IPS-NIHi7 (cell line): ENCODE measurements around the gene PTPRH.
"Not testable (repeated sequence)": the region's sequence is repeated elsewhere in the genome, so short reads cannot be mapped to it uniquely, and the experiment has no call there.

Experiments
- DNase-seq: peaks from one replicate; pipeline ENCODE4 v3.0.0; 2012; ENCODE audit warnings: mixed read lengths; ENCODE audit errors: extremely low spot score

PTPRH gene

DNA sequence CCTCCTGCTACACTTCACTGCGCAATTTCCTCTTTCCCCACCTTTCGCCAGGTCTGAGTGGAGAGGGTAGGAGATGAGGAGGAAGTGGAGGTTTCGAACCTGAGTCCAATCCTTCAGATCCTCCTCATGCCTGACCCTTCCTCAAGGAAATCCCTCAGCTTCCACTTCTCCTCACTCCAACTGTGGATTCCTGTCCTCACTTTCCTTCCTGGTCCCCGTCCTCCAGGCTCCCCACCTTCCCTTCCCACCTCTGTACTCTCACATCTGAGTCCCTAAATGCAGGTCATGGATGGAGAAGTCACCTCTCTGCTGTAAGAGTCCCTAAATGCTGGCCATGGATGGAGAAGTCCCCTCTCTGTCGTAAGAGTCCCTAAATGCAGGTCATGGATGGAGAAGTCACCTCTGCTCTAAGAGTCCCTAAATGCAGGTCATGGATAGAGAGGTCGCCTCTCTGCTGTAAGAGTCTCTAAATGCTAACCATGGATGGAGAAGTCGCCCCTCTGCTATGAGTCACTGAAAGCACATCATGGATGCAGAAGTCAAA is 16.2 kb upstream of the PTPRH start:
- no peak for DNase-seq

- DNase-seq = not testable (repeated sequence)
Observed at GRCh38 chr19:55224679-55225414, 15.5 kb upstream of the PTPRH start.

GRCh38 chr19:55224038-55224665 is 14.9 kb upstream of the PTPRH start:
- no peak for DNase-seq

- no peak for DNase-seq
Observed at GRCh38 chr19:55223291-55224037, 14.2 kb upstream of the PTPRH start.

DNA sequence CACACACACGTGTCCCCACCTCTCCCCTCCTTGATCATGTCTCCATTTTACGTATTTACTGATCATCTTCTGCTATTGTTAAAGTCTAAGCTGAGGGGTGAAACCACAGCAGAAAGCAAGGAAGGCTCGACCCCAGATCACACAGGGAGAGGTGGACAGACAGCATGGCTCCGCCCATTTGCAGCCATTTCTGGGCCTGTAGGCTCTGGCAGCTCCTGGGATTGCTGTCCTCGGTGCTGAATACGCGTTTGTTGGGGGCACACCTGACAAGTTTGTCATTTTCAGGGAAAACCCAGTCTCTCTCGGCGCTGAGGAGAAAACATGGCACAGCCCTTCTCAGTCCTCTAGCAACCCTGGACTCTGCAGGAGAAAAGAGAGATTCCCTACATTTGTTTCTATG is 11.2 kb upstream of the PTPRH start:
- DNase-seq = peak; percentile 70

DNA sequence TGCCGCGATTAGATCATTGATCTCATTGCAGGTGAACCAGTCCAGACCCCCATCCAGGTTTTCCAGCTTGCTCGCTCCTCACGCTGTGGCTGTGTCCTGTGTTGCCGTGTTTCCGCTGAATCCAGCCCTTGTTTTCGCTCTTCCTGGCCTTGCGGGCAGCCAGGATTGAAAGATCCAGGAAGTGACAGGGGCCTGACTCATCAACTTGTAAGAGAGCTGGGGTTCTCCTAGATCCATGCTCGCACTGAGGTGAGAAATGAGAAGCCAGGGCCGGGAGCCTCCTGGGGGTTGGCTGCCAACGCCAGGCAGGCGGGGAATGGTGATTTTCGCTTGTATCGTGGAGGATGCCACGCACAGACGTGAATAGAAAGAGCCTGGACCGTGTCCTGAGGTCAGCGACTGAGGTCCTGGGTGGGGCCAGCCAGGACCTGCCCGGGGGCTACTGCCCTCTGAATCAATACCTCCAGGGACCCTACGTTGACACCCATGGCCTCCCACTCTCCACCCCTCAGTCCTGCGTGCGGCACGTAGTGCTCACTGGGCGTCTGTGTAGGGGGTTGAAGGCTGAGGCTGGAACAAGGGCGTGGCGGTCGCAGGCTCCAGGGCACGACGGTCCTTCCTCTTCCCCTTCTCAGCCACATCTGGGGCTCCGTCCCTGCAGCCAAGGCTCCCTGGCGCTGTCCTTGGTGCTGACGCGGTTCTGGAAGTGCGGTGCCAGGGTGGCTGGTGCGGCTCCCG is 7.3 kb upstream of the PTPRH start:
- peak; percentile 96 for DNase-seq

DNA sequence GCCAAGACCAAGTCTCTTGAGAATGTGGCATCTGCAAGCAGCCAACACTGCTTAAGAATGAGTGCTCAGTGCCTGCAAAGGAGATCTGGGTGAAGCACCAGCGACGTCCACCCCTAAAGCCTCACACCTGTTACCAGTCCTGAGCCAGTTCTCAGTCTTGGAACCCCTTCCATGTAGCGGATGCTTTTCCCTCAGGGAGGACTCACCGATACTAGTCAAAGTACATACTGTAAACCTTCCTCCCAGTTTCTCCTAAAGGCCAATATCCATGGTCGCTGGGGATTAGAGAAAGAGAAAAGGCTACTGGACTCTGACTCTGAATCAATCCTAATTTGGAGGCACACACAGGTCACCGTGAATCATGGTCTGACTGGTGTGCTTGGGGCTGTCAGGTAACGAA is 4.2 kb upstream of the PTPRH start:
- DNase-seq = no peak

DNA sequence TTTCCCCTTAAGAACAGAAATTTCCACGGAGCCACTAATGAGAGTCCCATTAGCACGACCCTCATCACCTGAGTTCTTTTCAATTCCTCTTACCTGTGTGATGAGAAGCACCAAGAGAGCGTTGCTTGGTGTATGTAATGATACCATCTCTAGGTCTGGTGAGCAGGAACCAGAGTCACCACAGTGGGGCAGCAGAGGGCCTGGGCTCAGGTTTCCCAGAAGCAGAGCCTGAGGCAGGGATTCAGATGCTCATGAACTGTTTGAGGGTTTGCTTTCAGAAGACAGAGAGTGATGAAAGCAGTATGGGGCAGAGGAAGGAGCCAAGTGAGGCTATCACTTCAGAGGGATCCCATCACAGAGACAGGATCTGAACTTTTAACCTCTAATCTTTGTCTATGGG is 3.1 kb upstream of the PTPRH start:
- DNase-seq = peak; percentile 35

- peak; percentile 10 for DNase-seq
Observed at GRCh38 chr19:55209693-55210472, 582 bp upstream of the PTPRH start.

DNA sequence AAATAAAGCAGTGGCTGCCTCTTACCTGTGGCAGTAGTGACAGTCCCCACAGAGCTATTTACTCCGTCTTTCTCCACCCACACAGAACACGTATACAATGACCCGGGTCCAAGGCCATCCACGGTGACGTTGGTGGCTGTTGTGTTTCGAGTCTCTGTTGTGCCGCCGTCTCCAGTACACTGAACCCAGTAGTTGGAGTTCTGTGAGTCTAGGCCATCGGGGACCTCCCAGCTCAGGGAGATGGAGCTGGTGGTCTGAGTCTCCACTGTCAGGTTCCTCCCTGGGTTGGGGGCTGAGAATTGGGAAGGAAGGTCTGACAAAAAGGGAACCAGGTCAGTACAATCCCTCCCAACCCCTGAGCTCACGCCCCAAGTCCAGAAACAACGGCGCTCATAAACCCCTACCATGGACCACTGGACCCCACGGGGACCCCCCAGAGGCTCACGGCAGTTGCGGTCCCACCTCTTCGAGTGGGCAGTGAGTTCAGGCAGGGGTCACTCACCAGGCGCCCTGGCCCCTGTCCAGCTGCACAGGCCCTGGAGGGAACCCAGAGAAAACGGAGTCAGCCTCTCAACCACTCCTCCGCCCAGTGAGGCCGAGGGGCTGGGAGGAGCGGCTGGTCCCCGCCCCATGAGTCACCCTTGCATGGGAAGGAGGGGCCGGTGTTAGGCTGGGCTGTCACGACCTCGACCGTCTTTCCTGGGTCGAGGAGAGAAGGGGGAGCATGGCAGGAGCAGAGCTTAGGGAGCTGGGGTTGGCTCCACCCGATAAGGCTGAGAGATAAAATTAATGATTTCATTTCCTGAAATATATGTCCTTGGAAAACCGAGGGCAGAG is 2.4 kb downstream of the PTPRH start:
- DNase-seq = peak; percentile 97

GRCh38 chr19:55202199-55202598 is 7.1 kb downstream of the PTPRH start:
- DNase-seq = not testable (repeated sequence)

DNA sequence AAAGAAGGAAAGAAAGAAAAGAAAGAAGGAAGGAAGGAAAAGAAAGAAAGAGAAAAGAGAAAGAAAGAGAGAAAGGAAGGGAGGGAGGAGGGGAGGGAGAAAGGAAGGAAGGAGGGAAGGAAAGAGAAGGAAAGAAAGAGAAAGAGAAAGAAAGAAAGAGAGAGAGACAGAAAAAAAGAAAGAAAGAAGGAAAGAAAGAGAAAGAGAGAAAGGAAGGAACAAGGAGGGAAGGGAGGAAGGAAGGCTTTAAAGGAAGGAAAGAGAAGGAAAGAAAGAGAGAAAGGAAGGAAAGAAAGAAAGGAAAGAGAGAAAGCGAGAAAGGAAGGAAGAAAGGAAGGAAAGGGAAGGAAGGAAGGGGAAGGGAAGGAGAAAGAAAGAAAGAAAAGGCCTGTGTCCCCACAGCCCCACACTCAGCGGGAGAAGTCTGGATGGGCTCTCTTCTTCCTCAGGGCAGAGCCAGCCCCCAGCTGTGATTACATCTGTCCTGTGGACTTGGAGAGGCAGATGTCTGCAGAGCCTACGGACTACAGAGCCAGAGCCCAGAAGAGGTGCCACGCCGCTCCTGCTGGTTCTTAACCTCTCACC is 9.6 kb downstream of the PTPRH start:
- DNase-seq = no peak

DNA sequence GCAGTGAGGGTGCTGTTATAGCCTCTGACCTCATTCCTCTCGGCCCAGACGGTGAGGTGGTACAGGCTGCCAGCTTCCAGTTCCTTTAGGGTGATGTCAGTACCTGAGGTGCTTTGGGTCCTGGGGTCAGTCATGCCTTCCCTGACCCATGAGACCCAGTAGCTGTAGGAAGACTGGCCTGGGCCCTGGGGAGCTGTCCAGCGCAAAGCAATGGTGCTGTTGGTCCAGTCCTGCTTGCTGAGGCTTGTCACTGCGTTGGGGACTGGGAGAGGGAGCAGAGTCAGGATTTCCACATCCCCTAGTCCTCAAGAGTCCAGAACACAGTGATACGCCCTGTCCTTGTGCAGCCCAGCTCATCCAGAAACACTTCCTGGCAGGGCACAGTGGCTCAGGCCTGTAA is 10.7 kb downstream of the PTPRH start:
- peak; percentile 41 for DNase-seq

- no peak for DNase-seq
Observed at GRCh38 chr19:55197528-55197927, 11.8 kb downstream of the PTPRH start.

GRCh38 chr19:55196803-55197202 is 12.5 kb downstream of the PTPRH start:
- no peak for DNase-seq

DNA sequence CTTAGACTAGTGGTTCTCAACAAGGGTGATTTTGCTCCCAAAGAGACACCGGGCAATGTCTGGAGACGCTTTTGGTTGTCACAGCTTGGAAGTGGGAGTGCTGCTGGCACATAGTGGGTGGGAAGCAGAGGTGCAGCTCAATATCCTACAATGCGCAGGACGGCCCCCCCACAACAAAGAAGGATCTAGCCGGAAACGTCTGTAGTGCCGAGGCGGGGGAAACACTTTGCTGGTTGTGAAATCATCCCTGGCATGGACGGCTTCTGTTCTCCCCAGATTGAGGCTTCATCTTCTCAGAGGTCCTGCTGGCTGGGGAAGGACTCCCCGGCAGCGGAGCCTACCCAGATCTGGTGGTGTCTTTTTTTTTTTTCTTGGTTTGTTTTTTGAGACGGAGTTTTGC is 15.8 kb downstream of the PTPRH start:
- DNase-seq = no peak

- DNase-seq = no peak
Observed at GRCh38 chr19:55189403-55189835, 19.9 kb downstream of the PTPRH start.

DNA sequence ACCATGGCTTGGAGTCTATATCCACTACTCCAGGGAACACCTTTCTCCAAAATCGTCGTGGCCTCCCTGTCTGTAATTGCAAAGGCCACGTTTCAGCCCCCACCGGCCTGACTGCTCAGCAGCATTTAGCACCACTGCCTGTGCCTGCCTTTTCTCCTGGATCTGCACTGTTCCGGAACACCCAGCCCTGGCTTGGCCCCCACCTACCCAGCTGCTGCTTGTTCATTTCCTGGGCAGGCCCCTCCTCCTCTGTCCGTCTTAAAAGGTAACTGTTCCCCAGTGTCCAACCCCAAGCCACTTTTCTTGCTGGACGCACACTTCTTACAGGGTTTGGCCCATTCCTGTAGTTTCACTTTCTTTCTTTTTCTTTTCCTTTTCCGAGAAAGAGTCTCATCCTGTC is 20.7 kb downstream of the PTPRH start:
- no peak for DNase-seq

DNA sequence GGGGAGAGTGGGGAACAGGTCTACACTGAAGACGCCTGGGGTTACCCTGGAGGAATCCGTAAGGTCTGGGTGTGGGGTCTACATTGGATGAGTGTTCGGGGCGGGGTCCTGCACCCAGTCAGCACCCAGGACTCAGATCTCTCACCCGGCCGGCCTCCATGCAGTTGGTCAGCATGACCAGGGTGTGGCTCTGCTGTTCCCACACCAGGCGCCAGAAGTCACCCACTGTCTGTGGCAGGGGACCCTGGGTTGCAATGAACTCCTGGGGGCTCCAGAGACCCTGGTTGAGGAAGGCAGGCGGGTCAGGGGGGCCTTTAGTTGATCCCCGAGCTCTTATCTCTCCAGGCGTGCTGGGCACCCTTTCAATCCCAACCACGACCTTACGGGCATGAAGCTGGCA is 23.2 kb downstream of the PTPRH start:
- no peak for DNase-seq

DNA sequence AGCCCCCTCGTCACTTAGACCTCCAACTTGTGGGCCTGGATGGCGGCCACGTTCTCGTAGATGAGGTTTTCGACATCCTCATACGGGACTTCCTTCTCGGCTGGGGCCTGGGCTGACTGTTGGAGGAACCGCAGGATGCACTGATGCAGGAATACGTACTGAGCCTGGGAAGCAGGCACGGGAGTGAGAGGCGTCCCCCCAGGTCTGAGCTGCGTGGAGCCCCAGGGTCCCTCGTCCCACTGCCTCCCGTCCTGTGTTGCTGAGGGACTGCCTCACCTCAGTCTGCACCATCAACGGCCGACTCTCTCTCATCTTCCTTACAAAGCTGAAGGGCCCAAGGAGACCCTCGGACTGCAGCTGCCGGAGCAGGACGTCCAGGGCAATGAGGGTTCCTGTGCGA is 27.6 kb downstream of the PTPRH start:
- no peak for DNase-seq
